PFSK-1 (cell line): Measurements from ENCODE around the gene PRPH2. TPM values are rescaled to one million over a fixed set of nuclear protein-coding genes. Genes with fewer than 3 reads are reported as not detected.

Experiments
- FOXP2 ChIP-seq: optimal IDR thresholded peaks from 2 replicates; pipeline ENCODE3; 2011; ENCODE audit warnings: borderline replicate concordance, control low read depth, inconsistent platforms; ENCODE audit not compliant: insufficient read depth; ENCODE audit errors: extremely low read length, extremely low read depth
- POLR2AphosphoS5 ChIP-seq: IDR thresholded peaks from 2 replicates; pipeline ENCODE4 v1.6.1; 2012; ENCODE audit warnings: low read depth, mild to moderate bottlenecking, control low read depth, low read length, moderate library complexity
- REST ChIP-seq, 2 experiments: IDR thresholded peaks; 2 replicates each; pipeline versions ENCODE4 v1.6.1 to v1.8.0; 2011 to 2012; ENCODE audit warnings: low read depth in 2 of 2, low read length in 2 of 2, control low read depth in 1 of 2, inconsistent platforms in 1 of 2, mild to moderate bottlenecking in 1 of 2, moderate library complexity in 1 of 2; ENCODE audit not compliant: insufficient read depth in 1 of 2
- SIN3A ChIP-seq: IDR thresholded peaks from 2 replicates; pipeline ENCODE4 v1.6.1; 2012; ENCODE audit warnings: mild to moderate bottlenecking, low read length, moderate library complexity, borderline replicate concordance; ENCODE audit not compliant: insufficient read depth
- TAF1 ChIP-seq: IDR thresholded peaks from 2 replicates; pipeline ENCODE4 v1.6.1; 2012; ENCODE audit warnings: low read length, control low read depth, borderline replicate concordance; ENCODE audit not compliant: insufficient read depth
- polyA plus RNA-seq: library from polyadenylated mRNA; unstranded; fragments of >200 nt; gene quantifications from one replicate; pipeline ENCODE4 v1.2.1, GENCODE V29; 2012; ENCODE audit warnings: low read depth, missing spikeins; ENCODE audit not compliant: insufficient read length

The PRPH2 gene
- 8.5 TPM for polyA plus RNA-seq

GRCh38 chr6:42722497-42722896 lies at the start of gene PRPH2:
Gene PRPH2 (minus strand): TSS chr6:42722597. CDS start chr6:42722334, 263 bp downstream.
- TF ChIP-seq SIN3A, result no peak
- TF ChIP-seq TAF1, result no peak
- no peak for TF ChIP-seq FOXP2
- no peak for TF ChIP-seq REST (IDR thresholded peaks at IDR 0.05; ENCODE audit: insufficient read depth in 1 of 2, low read depth in 2 of 2, low read length in 2 of 2)
- no peak for TF ChIP-seq POLR2AphosphoS5

GRCh38 chr6:42771741-42772100 lies 49.3 kb upstream of the PRPH2 start:
- TF ChIP-seq POLR2AphosphoS5, result no peak
- no peak for TF ChIP-seq REST (IDR thresholded peaks at IDR 0.05; ENCODE audit: insufficient read depth in 1 of 2, low read depth in 2 of 2, low read length in 2 of 2)
- no peak for TF ChIP-seq FOXP2
- TF ChIP-seq TAF1, result no peak
- no peak for TF ChIP-seq SIN3A

GRCh38 chr6:42769836-42770235 lies 47.4 kb upstream of the PRPH2 start:
- TF ChIP-seq REST (IDR thresholded peaks at IDR 0.05; ENCODE audit: insufficient read depth in 1 of 2, low read depth in 2 of 2, low read length in 2 of 2) (no peak), POLR2AphosphoS5 (no peak), SIN3A (no peak), FOXP2 (no peak), TAF1 (no peak)

GRCh38 chr6:42769051-42769450 lies 46.7 kb upstream of the PRPH2 start:
- TF ChIP-seq SIN3A, result no peak
- TF ChIP-seq FOXP2, result no peak
- no peak for TF ChIP-seq POLR2AphosphoS5

GRCh38 chr6:42766163-42766670 lies 43.8 kb upstream of the PRPH2 start:
- TF ChIP-seq REST (IDR thresholded peaks at IDR 0.05; ENCODE audit: insufficient read depth in 1 of 2, low read depth in 2 of 2, low read length in 2 of 2), result no peak
